ENCODE data around the gene C1orf159.

The C1orf159 gene

GRCh38 chr1:1130206-1131120, 14.6 kb upstream of the C1orf159 start:
- FAIRE-seq: no peak

DNA sequence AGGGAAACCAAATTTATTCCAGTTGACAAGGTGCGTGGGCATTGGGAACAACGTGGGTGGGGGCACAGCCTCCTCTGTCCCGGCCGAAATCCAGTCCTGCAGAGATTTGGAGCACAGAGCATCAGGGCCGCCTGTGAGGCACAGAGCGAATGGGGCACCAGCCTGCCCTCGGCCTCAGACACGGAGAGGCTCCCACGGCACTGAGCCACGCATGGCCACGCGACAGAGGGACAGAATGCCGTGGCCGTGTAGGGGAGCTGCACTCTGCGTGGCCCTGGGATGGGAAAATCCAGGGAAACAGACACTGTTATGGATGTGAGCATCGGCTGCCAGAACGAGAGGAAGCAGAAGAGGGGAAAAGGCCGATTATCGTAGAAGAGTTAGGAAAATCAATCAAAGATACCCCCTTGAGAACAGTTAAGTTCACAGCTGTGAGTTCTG, 13.5 kb upstream of the C1orf159 start:
- FAIRE-seq: no peak

DNA sequence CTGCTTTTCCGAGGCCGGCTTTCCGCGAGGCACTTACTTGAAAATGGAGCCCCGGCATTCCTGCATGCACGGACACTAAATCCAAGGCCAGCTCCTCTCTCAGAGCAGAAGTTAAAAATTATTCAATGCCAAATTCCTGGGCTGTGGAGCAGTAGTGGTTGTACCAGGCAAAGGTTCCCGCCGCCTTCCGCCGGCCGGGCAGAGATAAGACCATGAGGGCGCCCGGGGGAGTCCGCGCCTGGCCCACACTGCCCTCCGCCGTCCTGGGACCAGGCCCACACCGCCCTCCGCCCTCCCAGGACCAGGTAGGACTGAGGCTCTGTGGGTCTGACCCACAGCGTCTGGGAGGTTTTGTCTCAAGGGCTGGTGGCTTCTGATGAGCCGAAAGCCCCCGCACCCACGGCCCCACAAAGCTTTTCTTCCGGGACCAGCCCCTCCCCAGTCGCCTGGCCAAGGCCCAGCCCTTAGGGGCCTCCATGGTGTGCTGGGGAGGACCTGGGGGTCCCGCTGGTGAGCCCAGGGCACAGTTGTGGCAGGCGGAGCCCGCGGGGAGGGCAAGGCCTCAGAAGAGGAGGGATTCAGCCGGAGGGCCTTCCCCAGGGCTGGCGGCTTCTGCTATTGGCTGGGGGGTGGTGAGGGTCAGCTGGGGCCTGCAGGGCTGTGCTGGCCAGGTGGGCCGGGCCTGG, 12.7 kb upstream of the C1orf159 start:
- no peak for FAIRE-seq

- FAIRE-seq: no peak
Observed at GRCh38 chr1:1127551-1128451, 11.9 kb upstream of the C1orf159 start.

DNA sequence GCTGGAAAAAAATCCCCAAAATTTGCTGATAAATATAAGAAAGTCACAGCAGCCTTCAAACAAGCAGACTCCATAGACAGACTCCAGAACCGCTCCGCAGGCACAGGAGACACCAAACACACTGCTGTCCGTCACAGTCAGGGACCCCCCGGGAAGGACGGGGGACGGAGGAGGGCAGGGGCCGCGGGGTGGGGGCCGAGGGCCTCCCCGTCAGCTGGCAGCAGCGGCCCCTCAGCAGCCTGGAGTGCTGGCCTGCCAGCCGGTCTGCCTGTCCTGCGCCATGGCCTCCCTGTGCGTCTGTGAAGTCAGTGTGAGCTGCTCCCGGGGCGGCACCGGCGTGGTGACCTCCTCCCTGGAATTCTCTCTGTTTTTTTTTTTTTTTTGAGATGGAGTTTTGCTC, 10.1 kb upstream of the C1orf159 start:
- no peak for FAIRE-seq

- FAIRE-seq: no peak
Observed at GRCh38 chr1:1124786-1125642, 9.1 kb upstream of the C1orf159 start.

- no peak for FAIRE-seq
Observed at GRCh38 chr1:1124508-1124785, 8.6 kb upstream of the C1orf159 start.

DNA sequence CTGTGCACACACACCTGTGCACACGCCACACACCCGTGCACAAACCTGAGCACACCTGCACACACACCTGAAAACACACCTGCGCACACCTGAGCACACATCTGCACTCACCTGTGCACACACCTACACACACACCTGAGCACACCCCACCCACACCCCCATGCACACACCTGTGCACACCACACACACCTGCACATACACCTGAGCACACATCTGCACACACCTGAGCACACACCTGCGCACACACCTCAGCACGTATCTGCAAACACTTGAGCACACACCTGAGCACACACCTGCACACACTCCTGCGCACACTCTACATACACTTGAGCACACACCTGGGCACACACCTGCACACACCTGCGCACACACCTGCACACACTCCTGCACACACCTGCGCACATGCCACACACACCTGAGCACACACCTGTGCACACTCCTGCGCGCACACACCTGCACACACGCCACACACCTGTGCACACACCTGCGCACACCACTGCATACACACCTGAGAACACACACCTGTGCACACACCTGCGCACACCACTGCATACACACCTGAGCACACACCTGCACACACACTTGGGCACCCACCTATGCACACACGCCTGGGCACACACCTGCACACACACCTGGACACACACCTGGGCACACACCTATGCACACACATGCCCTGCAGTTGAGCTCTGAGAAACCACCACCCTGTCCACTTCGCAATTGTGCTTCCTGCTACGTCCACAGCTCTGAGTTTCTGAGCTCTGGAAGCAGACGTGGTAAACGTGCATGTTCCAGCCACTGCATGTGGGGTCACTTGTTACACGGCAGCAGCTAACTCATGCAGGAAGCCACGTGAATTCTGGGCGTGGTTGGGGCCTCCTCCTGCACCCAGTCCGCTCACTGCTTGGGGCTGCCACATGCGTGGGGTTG, 8.0 kb upstream of the C1orf159 start:
- FAIRE-seq: no peak

GRCh38 chr1:1122981-1123480, 7.1 kb upstream of the C1orf159 start:
- no peak for FAIRE-seq

- FAIRE-seq: no peak
Observed at GRCh38 chr1:1122078-1122811, 6.4 kb upstream of the C1orf159 start.

DNA sequence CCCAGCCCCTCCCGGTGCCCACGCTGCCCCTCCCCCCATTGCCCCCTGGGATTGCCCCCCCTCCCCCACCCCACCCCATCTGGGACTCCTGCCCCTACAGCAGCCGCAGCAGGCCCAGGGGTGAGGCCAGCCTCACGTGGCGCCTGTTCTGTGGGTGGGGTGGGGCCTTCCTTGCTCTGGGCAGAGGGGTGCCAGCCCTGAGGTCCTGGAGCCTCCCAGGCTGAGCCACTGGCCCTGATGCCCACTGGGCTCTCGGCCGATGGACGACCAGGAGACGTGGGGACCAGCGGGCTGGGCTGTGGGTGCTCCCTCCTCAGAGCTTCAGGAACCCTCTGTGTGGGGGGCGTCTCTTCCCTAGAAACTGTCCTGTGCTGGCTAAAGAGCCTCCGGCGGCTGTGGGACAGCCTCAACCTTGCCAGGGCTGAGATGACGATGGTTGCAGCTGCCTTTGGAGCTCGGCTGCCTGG, 5.8 kb upstream of the C1orf159 start:
- FAIRE-seq: no peak

DNA sequence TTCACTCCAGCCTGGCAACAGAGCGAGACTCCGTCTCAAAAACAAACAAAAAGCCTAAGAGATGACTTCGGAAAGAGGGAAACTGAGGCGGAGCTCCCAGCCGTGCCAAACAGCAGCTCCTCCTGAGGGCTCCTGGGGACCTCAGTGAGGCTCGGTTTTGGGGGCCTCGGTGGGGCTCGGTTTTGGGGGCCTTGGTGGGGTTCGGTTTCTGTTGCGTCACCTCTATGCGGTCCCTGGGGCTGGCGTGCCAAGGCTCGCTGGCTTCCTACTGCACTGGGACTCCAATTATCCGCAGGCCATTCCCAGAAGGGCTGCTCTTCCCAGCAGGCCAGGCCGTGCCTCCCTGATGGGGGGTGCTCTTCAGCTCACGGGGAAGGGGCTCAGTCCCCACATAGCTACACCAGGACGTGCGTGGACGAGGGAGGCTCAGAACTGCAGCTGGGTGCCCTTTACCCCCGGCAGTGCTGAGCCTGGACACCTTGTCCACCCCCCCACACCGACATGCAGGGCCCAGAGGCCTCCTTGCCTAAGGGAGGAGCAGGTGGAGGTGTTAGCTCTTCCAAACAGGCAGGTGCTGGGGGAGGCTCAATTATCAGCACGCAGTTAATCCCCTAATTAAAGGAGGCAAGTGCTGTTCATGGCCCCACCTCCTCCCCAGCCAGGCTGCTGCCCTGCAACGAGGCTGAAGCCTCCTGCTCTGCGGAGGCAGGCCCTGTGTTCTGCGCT, 5.1 kb upstream of the C1orf159 start:
- no peak for FAIRE-seq

DNA sequence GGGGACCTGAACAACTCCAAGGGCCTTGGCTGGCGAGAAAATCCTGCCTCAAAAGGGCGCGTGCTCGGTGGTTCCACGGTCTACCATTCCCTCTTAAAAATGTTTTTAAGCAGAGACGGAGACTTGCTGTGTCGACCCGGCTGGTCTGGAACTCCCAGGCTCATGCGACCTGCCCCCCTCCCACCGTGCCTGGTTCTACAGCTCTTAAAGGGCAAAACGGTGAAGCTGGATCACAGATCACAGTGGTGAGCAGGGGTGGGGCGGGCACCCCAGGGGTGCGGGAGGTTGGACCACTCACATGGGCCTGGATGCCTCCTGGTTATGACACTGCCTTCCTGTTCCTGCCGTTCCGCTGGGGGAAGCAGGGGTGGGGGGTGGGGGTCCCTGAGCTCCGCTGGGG, 4.2 kb upstream of the C1orf159 start:
- FAIRE-seq: no peak

DNA sequence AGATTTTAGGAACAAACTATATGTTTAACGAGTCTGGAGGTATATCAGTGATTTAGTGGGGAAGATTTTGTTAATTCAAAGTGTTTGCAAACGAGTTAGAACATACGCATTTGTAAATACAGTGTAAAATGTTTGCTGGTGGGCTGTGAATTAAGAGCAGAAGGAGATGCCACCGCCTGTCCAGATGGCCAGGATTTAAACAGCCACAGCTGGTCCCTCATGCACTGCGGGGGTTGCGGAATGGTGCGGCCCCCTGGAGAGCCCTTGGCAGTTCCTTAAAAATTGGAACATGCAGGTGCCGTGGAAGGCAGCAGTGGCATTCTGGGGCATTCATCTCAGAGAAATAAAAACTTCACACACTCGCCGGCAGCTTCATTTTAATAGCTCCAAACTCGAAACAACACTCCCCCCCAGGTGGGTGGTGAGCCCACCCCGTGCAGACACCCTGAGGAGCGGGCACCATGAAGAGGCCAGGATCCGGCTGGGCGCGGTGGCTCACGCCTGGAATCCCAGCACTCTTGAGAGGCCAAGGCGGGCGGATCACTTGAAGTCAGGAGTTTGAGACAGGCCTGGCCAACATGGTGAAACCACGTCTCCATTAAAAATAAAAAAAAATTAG, 3.5 kb upstream of the C1orf159 start:
- FAIRE-seq: no peak

DNA sequence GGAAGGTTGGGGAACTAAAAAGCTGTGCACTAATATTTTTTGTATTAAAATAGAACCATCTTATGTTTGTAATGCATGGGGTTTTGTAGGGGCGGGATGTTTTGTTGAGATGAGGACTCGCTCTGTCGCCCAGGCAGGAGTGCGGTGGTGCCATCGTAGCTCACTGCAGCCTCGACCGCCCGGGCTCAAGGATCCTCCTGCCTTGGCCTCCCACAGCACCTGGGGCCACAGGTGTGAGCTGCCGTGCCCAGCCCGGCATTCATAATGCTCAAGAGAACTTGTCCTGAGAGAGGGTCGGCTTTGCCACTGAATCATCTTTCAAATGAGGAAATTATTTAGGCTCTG, 3.0 kb upstream of the C1orf159 start:
- FAIRE-seq: no peak

DNA sequence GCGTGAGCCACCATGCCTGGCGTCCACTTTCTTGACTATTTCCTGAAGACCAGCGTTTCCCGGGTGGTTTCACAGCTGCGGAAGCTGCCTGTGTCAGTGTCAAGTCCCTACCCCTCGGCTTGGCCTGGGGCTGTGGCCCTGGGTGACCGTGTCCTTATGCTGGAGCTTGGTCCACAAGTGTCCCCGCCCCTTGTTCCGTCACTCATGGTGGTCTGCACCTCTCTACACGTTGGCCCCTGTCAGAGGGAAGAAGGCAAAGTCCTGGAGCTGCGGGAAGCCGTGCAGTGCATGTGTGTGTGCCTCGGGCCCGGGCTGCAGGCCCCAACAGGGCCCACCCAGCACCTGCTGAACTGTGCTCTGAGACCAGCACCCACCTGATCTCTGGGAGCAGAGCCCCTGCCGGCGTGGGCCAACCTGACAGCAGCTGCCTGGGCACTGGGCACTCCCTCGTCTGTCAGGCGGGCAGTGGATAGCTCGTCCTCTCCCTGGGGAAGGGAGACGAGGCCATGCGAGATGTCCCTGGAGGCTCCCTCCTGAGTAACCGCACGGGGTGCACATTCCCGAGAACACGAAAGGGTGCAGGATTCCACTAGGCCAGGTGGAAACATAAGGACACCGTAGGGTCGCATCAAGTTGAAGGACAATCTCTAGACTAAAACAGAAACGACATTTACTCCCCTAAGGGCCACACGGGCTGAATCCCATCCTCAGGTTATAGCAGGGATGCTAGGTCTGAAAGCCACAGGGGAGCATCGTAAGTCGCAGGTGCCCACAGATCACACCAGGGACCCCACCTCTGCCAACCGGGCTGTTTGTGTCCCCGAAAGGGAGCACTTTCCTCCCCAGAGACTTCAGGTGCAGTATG, 2.4 kb upstream of the C1orf159 start:
- no peak for FAIRE-seq

DNA sequence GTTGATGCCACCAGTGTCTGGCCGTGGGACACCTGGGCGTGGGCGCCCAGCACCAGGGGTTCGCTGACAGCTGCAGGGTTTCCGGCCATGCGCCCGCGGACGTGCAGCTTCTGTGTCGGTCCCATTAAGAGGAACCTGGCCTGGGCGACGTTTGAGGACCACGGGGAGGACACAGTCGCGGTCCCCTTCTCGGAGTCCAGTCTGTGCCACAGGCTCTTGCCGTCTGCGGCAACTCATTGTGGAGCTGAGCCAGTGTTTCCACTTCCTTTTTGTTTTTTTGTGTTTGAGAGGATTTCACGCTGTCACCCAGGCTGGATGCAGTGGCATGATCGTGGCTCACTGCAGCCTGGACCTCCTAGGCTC, 1.6 kb upstream of the C1orf159 start:
- FAIRE-seq: no peak

Data from endometrium (tissue), 2 donors.